Vagina (tissue), 2 donors: ENCODE data around the gene HCK. TPM values are rescaled to one million over a fixed set of nuclear protein-coding genes. Genes with fewer than 3 reads are reported as not detected.
"Not testable (repeated sequence)": the region's sequence is repeated elsewhere in the genome, so short reads cannot be mapped to it uniquely, and the experiment has no call there.

Experiments used
- DNase-seq, 2 donors: peaks; one replicate each; pipeline ENCODE4 v3.0.0-alpha.2; 2017; ENCODE audit errors: extremely low spot score in 2 of 2
- H3K27ac ChIP-seq: fragments of 200-600 bp; sonication (generic); one replicate; pipeline ENCODE4 v1.5.1; 2019
- H3K27me3 ChIP-seq: fragments of 200-600 bp; sonication (generic); one replicate; pipeline ENCODE4 v1.5.1; 2019
- H3K36me3 ChIP-seq, 2 donors: fragments of 200-600 bp; sonication (generic); one replicate each; pipeline ENCODE4 v1.5.1; 2017 to 2019
- H3K4me1 ChIP-seq: fragments of 200-600 bp; sonication (generic); one replicate; pipeline ENCODE4 v1.5.1; 2019
- H3K4me3 ChIP-seq, 2 donors: fragments of 200-600 bp; sonication (generic); 1 replicate in 1 of 2; 2 replicates in 1 of 2; pipeline ENCODE4 v1.5.1; 2016 to 2019
- H3K9me3 ChIP-seq: fragments of 200-600 bp; sonication (generic); one replicate; pipeline ENCODE4 v1.5.1; 2019
- POLR2A ChIP-seq, 2 donors: fragments of 450-650 bp; IDR thresholded peaks; one replicate each; pipeline ENCODE4 v1.6.1; 2017; ENCODE audit warnings: antibody characterized with exemption in 2 of 2, mild to moderate bottlenecking in 2 of 2, moderate library complexity in 2 of 2
- POLR2AphosphoS5 ChIP-seq, 2 donors: sonication (generic); formaldehyde crosslinking; IDR thresholded peaks; one replicate each; pipeline ENCODE4 v1.9.0; 2017; ENCODE audit warnings: antibody characterized with exemption in 2 of 2, mild to moderate bottlenecking in 2 of 2, low read depth in 1 of 2; ENCODE audit not compliant: insufficient read depth in 1 of 2
- intact Hi-C: fragments of 100-400 bp; cut with DNase I; formaldehyde crosslinking; loops from one replicate; pipeline ENCODE4 v1.15.1; 2023
- total RNA-seq: library from RNA; depleted of rRNA; stranded (reverse); fragments of >200 nt; gene quantifications from one replicate; pipeline ENCODE4 v1.2.3, GENCODE V29; 2016
- TF ChIP-seq, protein P1 (sequence below), 3 experiments: fragments of 450-650 bp in 2 of 3; fragments of 200-600 bp in 1 of 3; sonication (generic) in 1 of 3; IDR thresholded peaks; one replicate each; pipeline ENCODE4 v1.5.1; 2017 to 2019; ENCODE audit warnings: antibody characterized with exemption in 3 of 3, mild to moderate bottlenecking in 2 of 3, moderate library complexity in 2 of 3

HCK gene
- total RNA-seq, 1 donor from 2014 or later = 10.1 TPM

DNA sequence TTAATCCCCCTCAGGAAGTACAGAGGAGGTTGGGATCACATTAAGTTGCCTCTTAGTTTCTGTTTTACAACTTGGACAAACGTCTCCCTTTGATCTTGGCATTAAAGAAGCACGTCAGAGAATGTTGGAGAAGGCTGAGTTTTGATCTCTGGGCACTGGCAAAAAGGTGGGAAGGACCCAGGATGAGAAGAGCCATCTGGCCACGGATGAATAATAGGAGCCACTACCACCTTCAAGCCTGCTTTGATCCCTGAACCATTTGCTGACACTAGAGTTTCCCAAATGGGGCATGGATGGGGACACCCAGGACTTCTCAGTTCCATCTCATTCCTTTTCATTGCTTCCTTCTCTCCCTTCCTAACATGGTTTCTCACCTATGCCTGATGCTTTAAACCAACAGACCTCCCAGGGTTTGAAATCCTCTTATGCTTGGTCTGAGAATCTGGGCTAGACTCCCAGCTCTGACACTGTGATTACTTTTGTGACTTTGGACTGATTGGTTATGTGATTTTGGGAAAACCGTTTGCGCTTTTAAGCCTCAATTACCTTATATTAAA is 63.2 kb downstream of the HCK start:
- no peak for DNase-seq
- peaks cover 59% of the 10 kb centered on the region for H3K4me1 ChIP-seq
- no peaks in the 10 kb centered on the region for H3K27me3 ChIP-seq
- TF ChIP-seq POLR2A (IDR thresholded peaks at IDR 0.05) (no peak), POLR2AphosphoS5 (IDR thresholded peaks at IDR 0.05; ENCODE audit: insufficient read depth in 1 of 2, low read depth in 1 of 2) (no peak)
- TF ChIP-seq, protein P1, sequence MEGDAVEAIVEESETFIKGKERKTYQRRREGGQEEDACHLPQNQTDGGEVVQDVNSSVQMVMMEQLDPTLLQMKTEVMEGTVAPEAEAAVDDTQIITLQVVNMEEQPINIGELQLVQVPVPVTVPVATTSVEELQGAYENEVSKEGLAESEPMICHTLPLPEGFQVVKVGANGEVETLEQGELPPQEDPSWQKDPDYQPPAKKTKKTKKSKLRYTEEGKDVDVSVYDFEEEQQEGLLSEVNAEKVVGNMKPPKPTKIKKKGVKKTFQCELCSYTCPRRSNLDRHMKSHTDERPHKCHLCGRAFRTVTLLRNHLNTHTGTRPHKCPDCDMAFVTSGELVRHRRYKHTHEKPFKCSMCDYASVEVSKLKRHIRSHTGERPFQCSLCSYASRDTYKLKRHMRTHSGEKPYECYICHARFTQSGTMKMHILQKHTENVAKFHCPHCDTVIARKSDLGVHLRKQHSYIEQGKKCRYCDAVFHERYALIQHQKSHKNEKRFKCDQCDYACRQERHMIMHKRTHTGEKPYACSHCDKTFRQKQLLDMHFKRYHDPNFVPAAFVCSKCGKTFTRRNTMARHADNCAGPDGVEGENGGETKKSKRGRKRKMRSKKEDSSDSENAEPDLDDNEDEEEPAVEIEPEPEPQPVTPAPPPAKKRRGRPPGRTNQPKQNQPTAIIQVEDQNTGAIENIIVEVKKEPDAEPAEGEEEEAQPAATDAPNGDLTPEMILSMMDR (IDR thresholded peaks at IDR 0.05) = no peak
- H3K27ac ChIP-seq = no peak overlapping the region
- no peaks in the 10 kb centered on the region for H3K9me3 ChIP-seq
- no peaks in the 10 kb centered on the region for H3K36me3 ChIP-seq
- no peak overlapping the region for H3K4me3 ChIP-seq
- intact Hi-C loops = no loop called here

GRCh38 chr20:32116079-32116521 is 64.1 kb downstream of the HCK start:
- Histone ChIP-seq H3K4me1 (peaks cover 51% of the 10 kb centered on the region), H3K27ac (no peak overlapping the region), H3K4me3 (no peak overlapping the region), H3K27me3 (no peaks in the 10 kb centered on the region), H3K9me3 (no peaks in the 10 kb centered on the region), H3K36me3 (no peaks in the 10 kb centered on the region)
- no peak for DNase-seq
- TF ChIP-seq, protein P1 (IDR thresholded peaks at IDR 0.05) = no peak
- TF ChIP-seq POLR2A (IDR thresholded peaks at IDR 0.05) (no peak), POLR2AphosphoS5 (IDR thresholded peaks at IDR 0.05; ENCODE audit: insufficient read depth in 1 of 2, low read depth in 1 of 2) (no peak)
- intact Hi-C loops = no loop called here

DNA sequence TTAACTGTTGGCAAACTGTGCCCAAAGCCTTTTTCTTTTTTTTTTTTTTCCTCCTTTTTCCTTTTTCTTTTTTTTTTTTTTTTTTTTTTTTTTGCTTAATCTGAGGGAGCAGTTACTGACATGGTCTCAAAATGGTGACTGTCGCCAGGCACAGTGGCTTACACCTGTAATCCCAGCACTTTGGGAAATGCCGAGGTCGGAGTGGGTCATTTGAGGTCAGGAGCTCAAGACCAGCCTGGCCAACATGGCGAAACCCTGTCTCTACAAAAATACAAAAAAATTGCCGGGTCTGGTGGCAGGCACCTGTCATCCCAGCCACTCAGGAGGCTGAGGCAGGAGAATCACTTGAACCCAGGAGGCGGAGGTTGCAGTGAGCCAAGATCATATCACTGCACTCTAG is 64.8 kb downstream of the HCK start:
- H3K4me3 ChIP-seq, H3K27ac ChIP-seq, H3K27me3 ChIP-seq, DNase-seq, H3K36me3 ChIP-seq, intact Hi-C loops, H3K9me3 ChIP-seq: not testable (repeated sequence)
- peaks cover 46% of the 10 kb centered on the region for H3K4me1 ChIP-seq

DNA sequence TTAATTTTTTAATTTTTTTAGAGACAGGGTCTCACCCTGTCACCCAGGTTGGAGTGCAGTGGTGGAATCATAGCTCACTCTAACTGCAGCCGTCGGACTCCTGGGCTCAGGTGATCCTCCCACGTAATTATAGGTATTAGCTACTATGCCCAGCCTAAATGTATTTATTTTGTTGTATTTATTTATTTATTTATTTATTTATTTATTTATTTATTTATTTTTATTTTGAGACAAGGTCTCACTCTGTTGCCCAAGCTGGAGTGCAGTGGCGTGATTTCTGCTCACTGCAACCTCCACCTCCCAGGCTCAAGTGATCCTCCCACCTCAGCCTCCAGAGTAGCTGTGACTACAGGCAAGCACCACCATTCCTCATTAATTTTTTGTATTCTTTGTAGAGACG is 66.4 kb downstream of the HCK start:
- H3K27me3 ChIP-seq, H3K36me3 ChIP-seq, H3K4me3 ChIP-seq, intact Hi-C loops, DNase-seq, H3K27ac ChIP-seq, H3K9me3 ChIP-seq: not testable (repeated sequence)
- peaks cover 31% of the 10 kb centered on the region for H3K4me1 ChIP-seq

DNA sequence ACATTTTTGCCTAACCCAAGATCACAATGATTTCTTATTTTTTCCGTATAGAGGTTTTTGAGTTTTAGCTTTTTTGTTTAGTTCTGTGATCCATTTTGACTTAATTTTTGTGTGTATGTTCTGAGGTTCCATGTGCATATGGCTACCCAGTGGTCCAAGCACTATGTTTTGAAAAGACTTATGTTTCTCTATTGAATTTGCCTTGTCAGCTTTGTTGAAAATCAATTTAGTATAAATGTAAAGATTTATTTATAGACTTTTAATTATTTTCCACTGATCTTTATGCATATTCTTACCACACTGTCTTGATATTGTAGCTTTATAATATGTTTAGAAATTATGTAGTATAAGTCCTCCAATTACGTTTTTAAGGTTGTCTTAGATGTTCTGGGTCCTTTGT is 67.7 kb downstream of the HCK start:
- no peaks in the 10 kb centered on the region for H3K9me3 ChIP-seq
- no peak for DNase-seq
- H3K4me3 ChIP-seq = no peak overlapping the region
- intact Hi-C loops = no loop called here
- no peak for TF ChIP-seq POLR2AphosphoS5 (IDR thresholded peaks at IDR 0.05; ENCODE audit: insufficient read depth in 1 of 2, low read depth in 1 of 2)
- TF ChIP-seq POLR2A (IDR thresholded peaks at IDR 0.05) = no peak
- TF ChIP-seq, protein P1 (IDR thresholded peaks at IDR 0.05) = no peak
- H3K4me1 ChIP-seq = peaks cover 23% of the 10 kb centered on the region
- H3K27ac ChIP-seq = no peak overlapping the region
- H3K36me3 ChIP-seq = peaks cover 0 to under 1% of the 10 kb centered on the region in 2 donors
- H3K27me3 ChIP-seq = no peaks in the 10 kb centered on the region

DNA sequence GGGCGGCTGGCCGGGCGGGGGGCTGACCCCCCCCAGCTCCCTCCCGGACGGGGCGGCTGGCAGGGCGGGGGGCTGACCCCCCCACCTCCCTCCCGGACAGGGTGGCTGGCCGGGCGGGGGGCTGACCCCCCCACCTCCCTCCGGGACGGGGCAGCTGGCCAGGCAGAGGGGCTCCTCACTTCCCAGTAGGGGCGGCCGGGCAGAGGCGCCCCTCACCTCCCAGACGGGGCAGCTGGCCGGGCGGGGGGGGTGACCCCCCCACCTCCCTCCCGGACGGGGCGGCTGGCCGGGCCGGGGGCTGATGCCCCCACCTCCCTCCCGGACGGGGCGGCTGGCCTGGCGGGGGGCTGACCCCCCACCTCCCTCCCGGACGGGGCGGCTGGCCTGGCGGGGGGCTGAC is 69.9 kb downstream of the HCK start:
- H3K27me3 ChIP-seq, intact Hi-C loops: not testable (repeated sequence)

DNA sequence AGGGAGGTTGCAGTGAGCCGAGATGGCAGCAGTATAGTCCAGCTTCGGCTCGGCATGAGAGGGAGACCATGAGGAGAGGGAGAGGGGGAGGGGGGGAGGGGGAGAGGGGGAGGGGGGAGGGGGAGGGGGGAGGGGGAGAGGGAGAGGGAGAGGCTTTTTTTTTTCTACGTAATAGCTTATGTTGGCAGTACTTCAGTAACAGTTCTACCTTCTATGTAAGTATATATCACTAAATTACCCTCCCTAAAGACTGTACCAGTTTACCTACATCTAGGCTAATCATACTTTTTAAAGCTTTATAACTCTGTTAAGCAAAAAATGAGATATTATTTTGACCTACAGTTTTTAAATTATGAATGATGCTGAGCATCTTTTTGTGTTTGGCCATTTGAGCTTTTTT is 71.0 kb downstream of the HCK start:
- H3K4me1 ChIP-seq = no peaks in the 10 kb centered on the region
- no peaks in the 10 kb centered on the region for H3K27me3 ChIP-seq
- TF ChIP-seq POLR2AphosphoS5 (IDR thresholded peaks at IDR 0.05; ENCODE audit: insufficient read depth in 1 of 2, low read depth in 1 of 2) = no peak
- TF ChIP-seq POLR2A (IDR thresholded peaks at IDR 0.05) = no peak
- TF ChIP-seq, protein P1 (IDR thresholded peaks at IDR 0.05) = no peak
- H3K4me3 ChIP-seq = no peak overlapping the region
- DNase-seq = no peak
- intact Hi-C loops = no loop called here
- peaks cover 0 to 7% of the 10 kb centered on the region in 2 donors for H3K36me3 ChIP-seq
- no peak overlapping the region for H3K27ac ChIP-seq
- H3K9me3 ChIP-seq = no peaks in the 10 kb centered on the region

More for the DNA sequence above, 69.9 kb downstream of the HCK start:
- not testable (repeated sequence) for H3K9me3 ChIP-seq, H3K36me3 ChIP-seq, H3K4me3 ChIP-seq, H3K27ac ChIP-seq, DNase-seq
- H3K4me1 ChIP-seq = peaks cover 11% of the 10 kb centered on the region
